ENCODE measurements around the gene ITFG1. TPM values are rescaled to one million over a fixed set of nuclear protein-coding genes. Genes with fewer than 3 reads are reported as not detected.
A peak's percentile ranks its signal among the peaks of the same experiment; 100 is the strongest.

ITFG1 gene
- total RNA-seq, 1 experiment from 2014 or later, result 65.5 TPM

DNA sequence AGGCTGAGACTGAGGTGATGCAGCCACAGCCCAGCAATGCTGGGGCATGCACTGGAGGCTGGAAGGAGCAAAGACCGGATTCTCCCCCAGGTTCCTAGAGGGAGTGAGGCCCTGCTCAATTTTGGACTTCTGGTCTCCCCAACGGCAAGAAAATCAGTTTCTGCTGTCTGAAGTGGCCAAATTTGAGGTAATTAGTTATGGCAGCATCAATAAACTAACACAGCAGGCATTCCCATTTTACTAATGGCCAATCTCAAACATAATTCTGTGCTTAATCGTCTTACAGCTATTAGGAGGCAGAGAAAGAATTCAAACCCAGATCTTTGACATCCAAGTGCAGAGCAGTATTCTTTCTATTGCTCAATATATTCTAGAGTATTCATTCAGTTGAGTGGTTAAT is 333.3 kb downstream of the ITFG1 start:
- TF ChIP-seq, protein P1, sequence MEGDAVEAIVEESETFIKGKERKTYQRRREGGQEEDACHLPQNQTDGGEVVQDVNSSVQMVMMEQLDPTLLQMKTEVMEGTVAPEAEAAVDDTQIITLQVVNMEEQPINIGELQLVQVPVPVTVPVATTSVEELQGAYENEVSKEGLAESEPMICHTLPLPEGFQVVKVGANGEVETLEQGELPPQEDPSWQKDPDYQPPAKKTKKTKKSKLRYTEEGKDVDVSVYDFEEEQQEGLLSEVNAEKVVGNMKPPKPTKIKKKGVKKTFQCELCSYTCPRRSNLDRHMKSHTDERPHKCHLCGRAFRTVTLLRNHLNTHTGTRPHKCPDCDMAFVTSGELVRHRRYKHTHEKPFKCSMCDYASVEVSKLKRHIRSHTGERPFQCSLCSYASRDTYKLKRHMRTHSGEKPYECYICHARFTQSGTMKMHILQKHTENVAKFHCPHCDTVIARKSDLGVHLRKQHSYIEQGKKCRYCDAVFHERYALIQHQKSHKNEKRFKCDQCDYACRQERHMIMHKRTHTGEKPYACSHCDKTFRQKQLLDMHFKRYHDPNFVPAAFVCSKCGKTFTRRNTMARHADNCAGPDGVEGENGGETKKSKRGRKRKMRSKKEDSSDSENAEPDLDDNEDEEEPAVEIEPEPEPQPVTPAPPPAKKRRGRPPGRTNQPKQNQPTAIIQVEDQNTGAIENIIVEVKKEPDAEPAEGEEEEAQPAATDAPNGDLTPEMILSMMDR (IDR thresholded peaks at IDR 0.05; ENCODE audit: unreplicated experiment), result no peak
- no peak for DNase-seq
- H3K36me3 Mint-ChIP-seq (ENCODE audit: insufficient read depth, unreplicated experiment), result peaks cover 9% of the 10 kb centered on the region
- H3K27me3 Mint-ChIP-seq (ENCODE audit: unreplicated experiment), result no peaks in the 10 kb centered on the region
- no peak overlapping the region for H3K27ac Mint-ChIP-seq (ENCODE audit: unreplicated experiment)
- H3K9me3 Mint-ChIP-seq (ENCODE audit: low read depth, unreplicated experiment), result no peaks in the 10 kb centered on the region
- BruUV-seq (replicated peaks), result no TSS peak
- CTCF ChIA-PET, result no interaction called here
- peaks cover 8% of the 10 kb centered on the region for H3K4me1 Mint-ChIP-seq (ENCODE audit: low read depth, unreplicated experiment)
- H3K4me3 Mint-ChIP-seq (ENCODE audit: low read depth, unreplicated experiment), result no peak overlapping the region
- intact Hi-C loops (cut with micrococcal nuclease; ENCODE audit: unreplicated experiment), result no loop called here

DNA sequence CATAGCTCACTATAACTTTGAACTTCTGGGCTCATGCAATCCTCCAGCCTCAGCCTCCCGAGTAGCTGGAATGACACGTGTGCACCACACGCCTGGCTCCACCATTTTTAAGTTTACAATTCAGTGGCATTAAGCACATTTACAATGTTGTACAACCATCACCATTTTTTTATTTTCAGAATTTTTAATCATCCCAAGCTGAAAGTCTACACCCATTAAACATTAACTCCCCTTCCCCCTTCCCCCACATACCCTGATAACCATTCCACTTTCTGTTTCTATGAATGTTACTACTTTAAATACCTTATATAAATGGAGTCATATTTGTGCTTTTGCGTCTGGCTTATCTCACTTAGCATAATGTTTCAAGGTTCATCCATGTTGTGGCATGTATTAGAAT is 335.1 kb downstream of the ITFG1 start:
- H3K36me3 Mint-ChIP-seq (ENCODE audit: insufficient read depth, unreplicated experiment), result peaks cover 13% of the 10 kb centered on the region
- H3K9me3 Mint-ChIP-seq (ENCODE audit: low read depth, unreplicated experiment), result no peaks in the 10 kb centered on the region
- intact Hi-C loops (cut with micrococcal nuclease; ENCODE audit: unreplicated experiment), result no loop called here
- DNase-seq, result no peak
- no TSS peak for BruUV-seq (replicated peaks)
- CTCF ChIA-PET, result no interaction called here
- H3K27me3 Mint-ChIP-seq (ENCODE audit: unreplicated experiment), result no peaks in the 10 kb centered on the region
- no peak overlapping the region for H3K4me3 Mint-ChIP-seq (ENCODE audit: low read depth, unreplicated experiment)
- TF ChIP-seq, protein P1 (IDR thresholded peaks at IDR 0.05; ENCODE audit: unreplicated experiment), result no peak
- no peak overlapping the region for H3K27ac Mint-ChIP-seq (ENCODE audit: unreplicated experiment)
- H3K4me1 Mint-ChIP-seq (ENCODE audit: low read depth, unreplicated experiment), result peaks cover 8% of the 10 kb centered on the region

DNA sequence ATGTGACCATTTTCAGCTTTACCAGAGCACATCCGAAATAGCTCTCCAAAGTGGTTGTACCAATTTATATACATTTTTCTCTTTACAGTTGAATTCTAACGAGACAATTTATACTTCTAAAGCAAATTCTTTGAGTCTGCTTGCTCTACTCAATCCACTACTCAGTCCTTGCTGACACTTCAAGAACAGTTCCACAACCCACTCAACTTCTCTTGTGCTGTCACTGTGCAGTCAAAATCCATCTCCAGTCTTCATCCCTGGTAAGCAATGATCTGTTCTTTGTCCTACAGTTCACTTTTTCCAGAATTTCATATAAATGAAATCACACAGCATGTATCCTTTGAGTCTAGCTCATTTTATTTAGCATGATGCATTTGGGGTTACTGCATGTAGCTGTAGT is 347.7 kb downstream of the ITFG1 start:
- no peaks in the 10 kb centered on the region for H3K9me3 Mint-ChIP-seq (ENCODE audit: low read depth, unreplicated experiment)
- no TSS peak for BruUV-seq (replicated peaks)
- TF ChIP-seq, protein P1 (IDR thresholded peaks at IDR 0.05; ENCODE audit: unreplicated experiment), result no peak
- no peak for DNase-seq
- H3K36me3 Mint-ChIP-seq (ENCODE audit: insufficient read depth, unreplicated experiment), result peaks cover 21% of the 10 kb centered on the region
- H3K4me3 Mint-ChIP-seq (ENCODE audit: low read depth, unreplicated experiment), result no peak overlapping the region
- intact Hi-C loops (cut with micrococcal nuclease; ENCODE audit: unreplicated experiment), result no loop called here
- H3K27ac Mint-ChIP-seq (ENCODE audit: unreplicated experiment), result no peak overlapping the region
- CTCF ChIA-PET, result interaction anchor here (0.6 to 0.7 kb wide), 3 partner anchors 23 to 778 kb away, joined by 3 to 4 read pairs (median 4); no protein-coding TSS in a partner anchor
- no peaks in the 10 kb centered on the region for H3K4me1 Mint-ChIP-seq (ENCODE audit: low read depth, unreplicated experiment)
- no peaks in the 10 kb centered on the region for H3K27me3 Mint-ChIP-seq (ENCODE audit: unreplicated experiment)

DNA sequence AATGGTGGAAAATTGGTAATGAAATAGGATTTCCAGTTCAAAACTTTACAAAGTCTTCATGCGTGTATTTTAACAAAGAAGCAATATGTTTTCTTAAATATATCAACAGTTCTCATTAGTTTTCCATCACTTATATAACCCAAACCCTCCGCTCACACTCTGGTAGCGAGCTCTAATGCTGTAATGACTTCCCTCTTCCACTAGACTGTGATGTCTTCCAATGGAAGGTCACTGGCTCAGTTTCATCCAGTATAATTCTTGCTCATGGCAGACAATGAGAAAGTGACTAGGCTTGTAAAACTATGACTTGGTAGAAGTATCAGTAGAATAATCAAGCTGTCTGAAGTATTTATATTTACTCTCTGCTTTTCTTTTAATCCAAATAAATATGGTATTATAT is 349.9 kb downstream of the ITFG1 start:
- H3K4me1 Mint-ChIP-seq (ENCODE audit: low read depth, unreplicated experiment), result no peaks in the 10 kb centered on the region
- H3K27ac Mint-ChIP-seq (ENCODE audit: unreplicated experiment), result no peak overlapping the region
- no peak for DNase-seq
- no TSS peak for BruUV-seq (replicated peaks)
- no peak overlapping the region for H3K4me3 Mint-ChIP-seq (ENCODE audit: low read depth, unreplicated experiment)
- no peaks in the 10 kb centered on the region for H3K27me3 Mint-ChIP-seq (ENCODE audit: unreplicated experiment)
- peaks cover 19% of the 10 kb centered on the region for H3K36me3 Mint-ChIP-seq (ENCODE audit: insufficient read depth, unreplicated experiment)
- H3K9me3 Mint-ChIP-seq (ENCODE audit: low read depth, unreplicated experiment), result no peaks in the 10 kb centered on the region
- TF ChIP-seq, protein P1 (IDR thresholded peaks at IDR 0.05; ENCODE audit: unreplicated experiment), result peak; percentile 23
- intact Hi-C loops (cut with micrococcal nuclease; ENCODE audit: unreplicated experiment), result no loop called here
- CTCF ChIA-PET, result interaction anchor here (0.8 kb wide), 1 partner anchor 34 kb away, joined by 4 read pairs; no protein-coding TSS in a partner anchor
